ENCODE data around the gene ANTXRL.

DNA sequence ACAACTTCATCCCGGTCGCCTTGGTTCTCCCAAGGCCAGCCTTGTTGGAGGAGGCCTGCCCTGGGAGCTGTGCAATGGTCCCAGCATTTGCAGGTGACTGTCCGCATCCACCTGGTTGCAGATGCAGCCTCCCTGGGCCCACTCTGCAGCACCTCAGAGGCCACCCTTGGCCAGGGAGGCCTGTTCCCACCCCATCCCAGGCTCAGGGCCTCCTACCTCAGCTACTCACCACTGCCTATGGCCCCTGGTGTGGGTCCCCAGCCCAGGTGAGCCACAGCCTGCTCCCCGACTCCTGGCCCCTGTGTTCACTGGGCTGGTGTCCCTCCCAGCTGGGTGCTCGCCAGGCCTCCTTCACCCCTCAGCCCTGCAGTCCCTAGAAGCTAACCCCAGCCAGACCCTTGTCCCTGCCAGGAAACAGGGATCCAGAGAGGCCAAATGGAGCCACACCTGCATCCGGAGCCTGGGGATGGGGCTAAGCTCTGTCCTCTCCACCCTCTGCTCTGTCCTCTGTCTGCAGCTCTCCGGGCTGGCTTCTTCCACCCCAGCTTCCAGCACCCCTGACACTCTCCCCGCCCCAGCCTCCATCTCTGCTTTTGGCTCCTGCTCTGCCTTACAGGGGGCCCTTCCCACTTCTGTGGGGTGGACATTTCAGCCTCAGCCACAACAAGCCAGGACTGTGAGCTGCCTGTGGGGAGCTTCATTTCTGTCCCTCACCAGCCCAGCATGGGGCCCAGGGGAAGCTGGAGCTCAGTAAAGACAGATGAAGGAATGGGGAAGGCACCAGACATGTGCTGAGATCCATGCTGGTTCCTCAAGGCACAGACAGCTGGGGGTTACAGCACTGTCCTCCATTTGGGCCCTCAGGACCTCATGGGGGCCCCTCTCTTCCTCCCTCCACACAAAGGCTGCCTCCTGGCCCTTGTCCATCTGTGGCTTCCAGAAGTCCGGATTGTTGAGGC is 35.6 kb upstream of the ANTXRL start:
- TF ChIP-seq, protein P1, sequence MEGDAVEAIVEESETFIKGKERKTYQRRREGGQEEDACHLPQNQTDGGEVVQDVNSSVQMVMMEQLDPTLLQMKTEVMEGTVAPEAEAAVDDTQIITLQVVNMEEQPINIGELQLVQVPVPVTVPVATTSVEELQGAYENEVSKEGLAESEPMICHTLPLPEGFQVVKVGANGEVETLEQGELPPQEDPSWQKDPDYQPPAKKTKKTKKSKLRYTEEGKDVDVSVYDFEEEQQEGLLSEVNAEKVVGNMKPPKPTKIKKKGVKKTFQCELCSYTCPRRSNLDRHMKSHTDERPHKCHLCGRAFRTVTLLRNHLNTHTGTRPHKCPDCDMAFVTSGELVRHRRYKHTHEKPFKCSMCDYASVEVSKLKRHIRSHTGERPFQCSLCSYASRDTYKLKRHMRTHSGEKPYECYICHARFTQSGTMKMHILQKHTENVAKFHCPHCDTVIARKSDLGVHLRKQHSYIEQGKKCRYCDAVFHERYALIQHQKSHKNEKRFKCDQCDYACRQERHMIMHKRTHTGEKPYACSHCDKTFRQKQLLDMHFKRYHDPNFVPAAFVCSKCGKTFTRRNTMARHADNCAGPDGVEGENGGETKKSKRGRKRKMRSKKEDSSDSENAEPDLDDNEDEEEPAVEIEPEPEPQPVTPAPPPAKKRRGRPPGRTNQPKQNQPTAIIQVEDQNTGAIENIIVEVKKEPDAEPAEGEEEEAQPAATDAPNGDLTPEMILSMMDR (conservative IDR thresholded peaks at IDR 0.05 in 1 of 2, IDR thresholded peaks at IDR 0.05 in 1 of 2; ENCODE audit: extremely low read depth in 1 of 2, insufficient read depth in 1 of 2, low read depth in 1 of 2, low read length in 2 of 2) = no peak
- TF ChIP-seq EZH2 (IDR thresholded peaks at IDR 0.05; ENCODE audit: borderline replicate concordance, low read length) = no peak
